Stimulated activated CD8-positive, alpha-beta memory T cell treated with anti-CD3 and anti-CD28 coated beads, Interleukin-2, amount 100 ng/mL, for 1 hour (primary cell): Measurements from ENCODE around the gene NADK.

Experiments used
- DNase-seq, 2 donors: peaks; one replicate each; pipeline ENCODE4 v3.0.0-alpha.2; 2020; ENCODE audit warnings: low read depth in 2 of 2

NADK gene, protein sequence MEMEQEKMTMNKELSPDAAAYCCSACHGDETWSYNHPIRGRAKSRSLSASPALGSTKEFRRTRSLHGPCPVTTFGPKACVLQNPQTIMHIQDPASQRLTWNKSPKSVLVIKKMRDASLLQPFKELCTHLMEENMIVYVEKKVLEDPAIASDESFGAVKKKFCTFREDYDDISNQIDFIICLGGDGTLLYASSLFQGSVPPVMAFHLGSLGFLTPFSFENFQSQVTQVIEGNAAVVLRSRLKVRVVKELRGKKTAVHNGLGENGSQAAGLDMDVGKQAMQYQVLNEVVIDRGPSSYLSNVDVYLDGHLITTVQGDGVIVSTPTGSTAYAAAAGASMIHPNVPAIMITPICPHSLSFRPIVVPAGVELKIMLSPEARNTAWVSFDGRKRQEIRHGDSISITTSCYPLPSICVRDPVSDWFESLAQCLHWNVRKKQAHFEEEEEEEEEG

DNA sequence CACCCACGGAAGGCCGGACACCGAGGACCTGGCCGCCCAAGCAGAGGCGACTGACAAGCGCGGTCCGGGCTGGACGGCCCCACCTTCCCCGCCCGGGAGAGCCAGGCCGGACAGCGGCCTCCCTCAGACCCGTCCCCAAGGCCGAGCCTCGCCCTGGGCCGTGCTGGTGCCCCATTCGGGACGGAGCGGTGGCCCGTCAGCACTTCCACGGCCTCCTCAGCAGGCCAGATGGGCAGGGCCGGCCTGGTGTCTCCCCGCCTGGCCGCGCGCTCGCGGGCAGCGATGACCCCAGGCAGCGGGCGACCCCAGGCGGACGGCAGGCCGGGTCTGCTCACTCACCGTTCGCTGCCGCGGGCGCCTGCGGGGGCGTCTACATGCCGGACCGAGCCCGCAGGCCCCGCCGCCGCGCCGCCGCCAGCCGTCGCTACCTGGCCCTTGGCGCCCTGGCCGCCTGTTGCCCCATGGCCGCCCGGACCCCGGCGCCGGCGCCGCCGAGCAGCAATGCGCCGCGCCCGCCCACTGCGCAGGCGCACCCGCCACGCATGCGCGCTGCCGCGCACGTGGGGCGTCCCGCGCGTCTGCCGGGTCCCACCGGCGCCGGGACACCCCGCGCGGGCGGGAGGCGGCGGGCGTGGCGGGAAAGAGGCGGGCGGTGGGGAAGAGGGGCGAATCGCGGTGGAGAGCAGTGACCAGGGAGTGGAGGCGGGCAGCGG lies at the start of gene NADK:
TSS of gene NADK (minus strand) at position 521 of the 713 bp plus-strand sequence. CDS start 13,064 bp downstream, outside the sequence.
- DNase-seq = peak; percentile 45 to 56

GRCh38 chr1:1827089-1827848 lies 49.0 kb upstream of the NADK start:
- no peak for DNase-seq

GRCh38 chr1:1826356-1827088 lies 48.3 kb upstream of the NADK start:
- DNase-seq = no peak

DNA sequence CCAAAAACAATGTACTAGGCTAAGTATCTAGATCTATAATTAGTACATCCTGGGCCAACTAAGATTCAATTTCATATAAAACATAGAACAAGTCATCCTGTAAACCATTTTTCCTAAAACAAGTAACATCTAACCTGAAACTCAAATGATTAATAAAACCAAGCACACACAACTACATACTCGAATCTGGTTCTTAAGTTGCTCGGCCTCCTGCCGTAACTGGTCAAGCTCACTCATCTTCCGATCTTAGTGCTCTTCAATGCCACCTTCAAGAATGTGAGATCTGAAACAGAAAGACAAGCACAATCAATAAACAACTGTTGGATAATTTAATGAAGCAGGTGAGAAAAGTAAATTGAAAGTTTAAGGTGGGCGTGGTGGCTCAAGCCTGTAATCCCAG lies 46.9 kb upstream of the NADK start:
- DNase-seq = no peak

GRCh38 chr1:1819762-1820161 lies 41.5 kb upstream of the NADK start:
- no peak for DNase-seq

GRCh38 chr1:1817221-1817620 lies 39.0 kb upstream of the NADK start:
- no peak for DNase-seq

GRCh38 chr1:1815606-1816281 lies 37.5 kb upstream of the NADK start:
- DNase-seq = no peak

DNA sequence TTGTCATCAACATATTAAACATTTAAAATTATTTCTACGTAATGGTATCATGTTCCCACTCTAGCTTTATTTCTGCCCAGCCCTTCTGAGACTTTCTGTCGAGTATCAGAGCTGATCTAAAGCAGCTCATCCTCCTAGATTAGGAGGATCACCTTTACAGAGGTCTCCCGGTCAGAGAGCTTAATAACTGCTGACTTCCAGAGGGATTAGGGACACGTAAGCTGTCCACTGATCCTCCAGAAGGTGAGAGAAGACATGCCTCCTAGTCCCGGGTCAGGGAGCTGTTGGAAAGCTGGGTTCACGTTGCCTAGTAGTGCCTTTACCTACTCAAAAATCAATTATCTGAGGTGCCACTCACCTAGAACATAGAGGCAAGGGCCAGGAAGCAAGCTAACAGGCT lies 31.2 kb upstream of the NADK start:
- no peak for DNase-seq

DNA sequence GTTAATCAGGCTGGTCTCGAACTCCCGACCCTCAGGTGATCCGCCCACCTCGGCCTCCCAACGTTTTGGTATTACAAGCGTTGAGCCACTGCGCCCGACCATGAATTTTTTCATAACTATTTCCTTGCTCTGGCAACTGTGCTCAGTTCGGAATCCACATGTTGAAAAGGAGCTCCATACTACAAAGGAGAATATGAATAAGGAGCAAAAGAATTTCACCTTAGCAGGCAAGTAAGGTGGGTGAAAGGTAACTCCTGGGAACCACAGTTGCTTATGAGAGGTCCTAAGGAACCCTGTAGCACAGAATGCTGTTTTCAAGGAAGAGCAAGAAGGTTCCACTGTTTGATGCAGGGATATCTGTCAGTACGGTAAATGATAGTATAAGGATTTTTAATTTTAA lies 29.9 kb upstream of the NADK start:
- no peak for DNase-seq

- no peak for DNase-seq
Measured at GRCh38 chr1:1806890-1807289, 28.6 kb upstream of the NADK start.

DNA sequence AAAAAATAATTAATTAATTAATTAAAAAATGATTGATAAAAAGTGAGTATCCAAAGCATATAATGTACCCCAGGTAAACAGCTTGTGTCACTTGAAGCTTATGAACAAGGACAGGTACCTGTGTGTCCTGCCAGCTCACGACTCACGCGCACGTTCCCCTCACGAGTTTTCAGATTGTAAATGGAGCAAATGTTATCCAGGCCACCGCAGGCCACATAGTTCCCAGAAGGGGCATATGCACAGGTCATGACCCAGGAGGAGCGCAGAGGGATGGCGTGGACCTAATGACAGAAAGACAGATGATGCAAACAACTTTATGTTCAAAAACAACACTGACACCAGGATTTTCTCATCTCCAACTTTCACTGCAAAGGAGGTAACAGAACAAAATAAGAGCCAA lies 26.0 kb upstream of the NADK start:
- DNase-seq = no peak

GRCh38 chr1:1802871-1803270 lies 24.6 kb upstream of the NADK start:
- DNase-seq = no peak

- no peak for DNase-seq
Measured at GRCh38 chr1:1799716-1800115, 21.4 kb upstream of the NADK start.

DNA sequence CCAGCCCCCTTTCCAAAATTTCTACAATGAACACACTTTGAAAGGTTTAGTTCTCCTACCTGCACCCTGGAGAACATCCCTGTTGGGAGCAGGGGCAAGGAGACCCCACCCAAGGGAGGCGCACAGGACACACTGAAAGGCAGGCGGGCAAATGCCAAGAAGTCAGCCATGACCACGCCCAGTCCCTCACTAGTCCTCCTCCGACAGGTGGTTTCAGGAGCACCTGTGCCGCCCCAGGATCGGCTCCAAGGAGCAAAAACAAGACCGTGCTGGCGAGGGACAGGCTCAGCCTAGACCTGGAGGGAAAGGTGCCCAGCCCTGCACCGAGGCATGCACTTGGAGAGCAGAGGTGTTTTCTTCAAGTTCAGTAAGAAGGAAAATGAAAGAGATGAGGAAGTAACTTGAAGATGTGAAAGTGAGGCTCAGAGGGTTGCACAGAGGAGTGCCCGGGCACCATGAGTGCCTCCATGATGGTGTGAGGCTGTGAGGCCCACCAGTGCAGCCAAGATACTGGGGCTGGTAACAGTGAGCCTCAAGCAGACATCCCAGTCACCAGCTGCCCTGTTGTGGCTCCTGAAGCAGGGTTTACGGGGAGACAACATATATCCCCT lies 19.6 kb upstream of the NADK start:
- no peak for DNase-seq

GRCh38 chr1:1796466-1796865 lies 18.2 kb upstream of the NADK start:
- no peak for DNase-seq

DNA sequence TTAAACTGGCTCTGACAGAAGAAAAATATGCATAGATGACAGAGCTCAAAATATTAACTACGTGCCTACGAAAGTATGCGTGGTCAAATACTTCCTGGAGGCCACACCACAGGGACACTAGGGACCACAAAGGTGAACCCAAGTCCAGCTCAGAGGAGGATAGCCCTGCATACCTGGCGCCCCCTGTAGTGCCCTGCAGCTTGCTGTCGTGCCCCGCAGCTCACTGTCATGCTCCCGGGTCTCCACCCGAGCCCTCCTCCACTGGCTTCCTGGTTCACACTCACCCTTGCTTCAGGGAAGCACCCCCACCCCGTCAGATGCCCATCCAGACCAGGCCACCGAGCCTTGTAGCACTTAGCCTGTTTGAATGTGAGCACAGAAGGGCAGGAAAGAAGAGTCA lies 16.7 kb upstream of the NADK start:
- DNase-seq = no peak

GRCh38 chr1:1793481-1794244 lies 15.4 kb upstream of the NADK start:
- DNase-seq = no peak

- no peak for DNase-seq
Measured at GRCh38 chr1:1788646-1789431, 10.6 kb upstream of the NADK start.

GRCh38 chr1:1788136-1788535 lies 9.9 kb upstream of the NADK start:
- DNase-seq = no peak
